Urinary bladder (tissue), 4 donors: ENCODE measurements around the gene POLR3K. TPM values are rescaled to one million over a fixed set of nuclear protein-coding genes. Genes with fewer than 3 reads are reported as not detected.
"Not testable (repeated sequence)": the region's sequence is repeated elsewhere in the genome, so short reads cannot be mapped to it uniquely, and the experiment has no call there.

Source experiments
- DNase-seq: peaks from one replicate; pipeline ENCODE4 v3.0.0-alpha.2; 2015; ENCODE audit errors: extremely low spot score
- H3K27ac ChIP-seq: one replicate; pipeline ENCODE4 v1.5.1; 2013; ENCODE audit warnings: low read depth, mild to moderate bottlenecking, moderate library complexity
- H3K36me3 ChIP-seq: one replicate; pipeline ENCODE4 v1.6.1; 2013; ENCODE audit warnings: mild to moderate bottlenecking, moderate library complexity; ENCODE audit not compliant: insufficient read depth
- H3K4me1 ChIP-seq: one replicate; pipeline ENCODE4 v1.6.1; 2013; ENCODE audit warnings: mild to moderate bottlenecking, moderate library complexity; ENCODE audit not compliant: insufficient read depth
- H3K4me3 ChIP-seq: one replicate; pipeline ENCODE4 v1.5.1; 2013; ENCODE audit warnings: low read depth, low read length
- WGBS: extraction: QIAGEN DNeasy Blood & Tissue Kit; methylation state at CpG from one replicate; pipeline ENCODE4 v1.1.7; 2013; 5-methylcytosine and 5-hydroxymethylcytosine counted together
- polyA plus RNA-seq: library from polyadenylated mRNA; stranded (reverse); fragments of 200-250 nt; gene quantifications from one replicate; pipeline ENCODE4 v1.2.3, GENCODE V29; 2013
- total RNA-seq: library from RNA; depleted of rRNA; stranded (reverse); fragments of >200 nt; gene quantifications from one replicate; pipeline ENCODE4 v1.2.3, GENCODE V29; 2014
- donor health status: healthy with polysubstance abuse.
- donor health status: healthy.

The POLR3K gene
- total and polyA plus RNA-seq, 2 donors: 3.4 to 16.8 TPM

DNA sequence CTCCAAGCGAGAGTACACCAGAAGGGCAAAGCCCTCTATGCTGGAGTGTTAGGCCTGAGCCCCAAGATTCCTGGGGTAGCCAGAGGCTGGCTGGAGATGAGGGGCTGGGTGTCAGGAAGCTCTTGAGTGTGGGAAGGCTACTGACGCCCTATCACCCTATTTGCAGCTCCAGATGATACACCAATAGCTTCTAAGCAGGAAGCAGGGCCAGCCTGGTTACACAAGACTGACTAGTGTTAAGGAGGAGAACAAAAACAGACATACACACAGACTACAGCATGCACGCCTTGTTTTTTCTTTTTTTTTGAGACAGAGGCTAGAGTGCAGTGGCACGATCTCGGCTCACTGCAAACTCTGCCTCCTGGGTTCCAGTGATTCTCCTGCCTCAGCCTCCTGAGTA is 15.9 kb downstream of the POLR3K start:
- no peak for DNase-seq
- H3K27ac ChIP-seq: no peak overlapping the region
- H3K4me1 ChIP-seq: no peaks in the 10 kb centered on the region
- no peak overlapping the region for H3K4me3 ChIP-seq
- no peaks in the 10 kb centered on the region for H3K36me3 ChIP-seq
- 90% methylated on average over 5 of the region's 5 CpGs for WGBS

DNA sequence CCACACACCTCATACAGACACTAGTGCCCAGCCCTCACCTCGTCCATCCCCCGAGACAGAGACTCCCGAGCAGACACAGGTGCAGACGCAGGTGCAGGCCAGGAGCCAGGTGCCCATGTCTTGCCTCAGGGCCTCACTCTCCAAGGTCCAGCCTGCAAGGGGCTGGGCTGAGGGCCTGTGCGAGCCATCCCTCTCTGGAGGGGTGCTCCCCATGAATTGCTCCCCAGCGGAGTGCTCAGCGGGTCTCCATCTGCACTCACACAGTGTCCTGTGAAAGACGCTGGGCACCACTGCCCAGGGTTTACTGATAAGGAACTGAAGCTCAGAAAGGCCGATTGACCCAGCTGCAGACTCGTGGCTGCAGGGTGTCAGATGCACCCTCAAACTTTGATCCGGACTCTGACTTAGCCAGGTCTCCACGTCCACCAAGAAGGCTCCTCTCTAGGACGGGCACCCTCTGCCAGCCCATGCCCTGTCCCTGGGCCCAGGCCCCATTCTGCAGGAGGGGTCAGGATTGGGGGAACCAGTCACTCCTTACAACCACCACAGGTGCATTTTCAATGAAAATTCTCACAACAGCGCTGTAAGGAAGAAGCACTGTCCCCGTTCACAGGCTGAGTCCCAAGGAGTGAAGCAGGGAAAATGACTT is 16.9 kb downstream of the POLR3K start:
- H3K27ac ChIP-seq: no peak overlapping the region
- H3K4me3 ChIP-seq: no peak overlapping the region
- no peaks in the 10 kb centered on the region for H3K36me3 ChIP-seq
- DNase-seq: no peak
- no peaks in the 10 kb centered on the region for H3K4me1 ChIP-seq
- WGBS: 89% methylated on average over 15 of the region's 15 CpGs

DNA sequence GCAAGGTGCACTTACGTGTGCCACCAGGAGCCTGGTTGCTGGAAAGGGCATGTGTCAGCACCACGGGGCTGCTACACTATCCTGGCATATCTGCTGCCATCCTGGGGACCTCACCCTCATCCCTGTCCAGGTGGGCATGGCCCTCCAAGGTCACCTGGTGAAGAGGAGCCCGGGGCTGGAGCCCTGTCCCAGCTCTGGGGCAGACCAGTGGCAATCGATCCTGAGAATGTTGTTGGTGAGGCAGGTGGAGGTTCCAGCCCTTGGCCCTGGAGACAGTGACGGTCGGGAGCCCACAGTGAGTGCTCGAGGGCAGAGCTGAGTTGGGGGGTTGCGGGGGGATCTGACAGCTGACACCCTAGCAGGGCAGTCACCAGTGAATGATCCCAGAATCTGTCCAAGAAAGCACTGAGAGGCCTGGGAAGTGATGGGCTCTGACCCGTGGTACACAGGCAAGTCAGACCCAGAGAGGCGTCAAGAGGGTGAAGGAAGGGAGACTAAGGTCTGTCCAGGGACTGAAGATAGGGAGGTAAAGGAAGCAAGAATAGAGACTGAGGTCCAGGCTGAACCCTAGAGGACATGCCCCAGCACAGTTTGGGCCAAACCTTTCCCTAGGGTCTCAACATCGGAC is 17.6 kb downstream of the POLR3K start:
- no peak overlapping the region for H3K27ac ChIP-seq

GRCh38 chr16:35011-35677 is 18.3 kb downstream of the POLR3K start:
- H3K27ac ChIP-seq: no peak overlapping the region
- no peak for DNase-seq
- H3K36me3 ChIP-seq: no peaks in the 10 kb centered on the region
- H3K4me1 ChIP-seq: no peaks in the 10 kb centered on the region
- no peak overlapping the region for H3K4me3 ChIP-seq
- 72% methylated on average over 17 of the region's 17 CpGs for WGBS

More for the DNA sequence above, 17.6 kb downstream of the POLR3K start:
- Histone ChIP-seq H3K4me1 (no peaks in the 10 kb centered on the region), H3K36me3 (no peaks in the 10 kb centered on the region), H3K4me3 (no peak overlapping the region)
- DNase-seq: no peak
- 82% methylated on average over 11 of the region's 11 CpGs for WGBS

GRCh38 chr16:34648-34987 is 18.8 kb downstream of the POLR3K start:
- 39% methylated on average over 6 of the region's 6 CpGs for WGBS
- no peaks in the 10 kb centered on the region for H3K4me1 ChIP-seq
- no peak overlapping the region for H3K27ac ChIP-seq
- H3K4me3 ChIP-seq: no peak overlapping the region
- no peak for DNase-seq
- H3K36me3 ChIP-seq: no peaks in the 10 kb centered on the region

GRCh38 chr16:33877-34647 is 19.3 kb downstream of the POLR3K start:
- no peaks in the 10 kb centered on the region for H3K36me3 ChIP-seq
- H3K4me1 ChIP-seq: no peaks in the 10 kb centered on the region
- no peak for DNase-seq
- H3K27ac ChIP-seq: no peak overlapping the region
- no peak overlapping the region for H3K4me3 ChIP-seq
- 79% methylated on average over 21 of the region's 21 CpGs for WGBS

DNA sequence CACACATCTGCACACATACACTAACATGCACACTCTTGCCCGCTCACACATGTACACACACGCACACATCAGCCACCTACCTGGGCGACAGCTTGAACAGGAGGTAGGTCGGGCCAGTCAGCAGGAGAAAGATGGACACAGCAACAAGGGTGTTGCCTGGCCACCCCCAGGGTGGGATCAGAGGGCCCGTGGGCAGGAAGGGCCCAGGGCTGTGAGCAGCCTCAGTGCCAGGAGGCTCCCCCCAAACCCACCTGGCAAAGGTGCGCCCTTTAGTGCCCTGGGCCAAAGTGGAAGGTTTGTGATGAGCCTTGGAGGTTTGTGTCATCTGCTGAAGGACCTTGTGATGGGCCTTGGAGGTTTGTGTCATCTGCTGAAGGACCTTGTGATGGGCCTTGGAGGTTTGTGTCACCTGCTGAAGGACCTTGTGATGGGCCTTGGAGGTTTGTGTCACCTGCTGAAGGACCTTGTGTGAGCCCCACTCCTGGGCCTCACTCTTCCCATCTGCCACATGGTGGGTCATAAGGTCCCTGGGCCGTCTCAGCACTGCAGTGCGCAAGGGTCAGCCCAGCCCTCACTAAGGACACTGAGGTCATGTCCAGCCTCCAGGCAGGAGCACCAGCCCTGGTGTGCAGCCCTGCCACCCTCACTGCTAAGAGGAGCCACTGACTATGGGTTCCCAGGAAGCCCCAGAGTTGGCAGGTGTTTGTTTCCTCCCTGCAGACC is 20.1 kb downstream of the POLR3K start:
- not testable (repeated sequence) for DNase-seq, H3K4me1 ChIP-seq, H3K36me3 ChIP-seq, H3K4me3 ChIP-seq, H3K27ac ChIP-seq
- WGBS: 80% methylated on average over 5 of the region's 8 CpGs

DNA sequence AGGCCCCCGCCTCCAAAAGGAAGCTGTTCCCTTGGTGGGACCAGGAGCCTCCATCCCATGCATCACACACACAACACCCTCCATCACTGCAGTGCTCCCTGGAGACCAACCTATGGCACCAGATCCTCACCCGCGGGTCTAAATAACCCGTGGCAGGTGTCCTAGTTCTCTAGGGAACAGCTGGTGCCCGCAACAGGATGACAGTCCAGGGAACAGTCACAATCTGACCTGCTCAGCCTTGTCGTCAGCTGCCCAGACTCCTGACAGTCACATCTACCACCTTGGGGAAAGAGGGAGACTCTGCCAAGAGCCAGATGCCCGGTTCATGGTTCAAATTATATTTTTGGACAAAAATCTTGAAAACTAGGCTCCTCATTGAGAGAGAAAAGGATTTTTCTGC is 22.8 kb downstream of the POLR3K start:
- WGBS: 64% methylated on average over 4 of the region's 7 CpGs
- not testable (repeated sequence) for H3K4me1 ChIP-seq, H3K4me3 ChIP-seq, H3K36me3 ChIP-seq, DNase-seq, H3K27ac ChIP-seq

DNA sequence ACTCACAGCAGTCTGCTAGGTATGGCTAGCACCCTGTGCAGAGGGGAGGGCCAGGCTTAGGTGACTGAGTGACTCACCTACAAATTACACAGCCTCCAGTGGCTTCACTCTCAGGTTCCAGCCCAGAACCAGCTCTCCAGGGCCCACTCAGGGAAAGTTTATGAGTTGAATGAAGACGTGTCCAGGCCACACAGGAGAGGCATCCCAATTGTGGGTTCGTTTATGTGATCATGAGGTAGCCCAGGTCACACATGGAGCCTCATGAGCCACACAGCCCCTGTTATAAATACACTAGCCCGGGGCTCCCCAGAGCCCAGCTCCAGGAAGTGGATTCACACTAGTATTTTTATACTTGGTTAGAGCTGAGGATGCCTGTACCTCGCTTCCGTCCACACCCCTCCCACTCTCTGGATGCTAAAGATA is 27.5 kb downstream of the POLR3K start:
- WGBS: 57% methylated on average over 2 of the region's 5 CpGs
- H3K36me3 ChIP-seq, H3K4me1 ChIP-seq, H3K4me3 ChIP-seq, H3K27ac ChIP-seq, DNase-seq: not testable (repeated sequence)

DNA sequence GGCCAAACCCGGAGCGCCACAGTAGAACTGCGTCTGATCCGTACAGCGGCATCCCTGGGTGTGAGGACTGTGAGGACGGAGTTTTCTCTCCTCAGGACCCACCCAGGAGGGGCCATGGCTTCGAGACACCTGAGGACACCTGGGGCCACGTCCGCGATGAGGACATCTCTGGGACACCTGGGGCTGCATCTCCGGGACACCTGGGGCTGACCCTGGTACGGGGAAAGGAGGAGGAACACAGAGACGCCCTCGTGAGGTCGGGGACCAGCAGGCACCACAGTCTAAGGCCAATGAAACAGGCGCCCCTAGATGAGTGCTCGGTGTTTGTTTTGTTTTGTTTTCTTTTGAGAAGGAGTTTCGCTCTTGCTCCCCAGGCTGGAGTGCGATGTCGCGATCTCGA is 29.3 kb downstream of the POLR3K start:
- WGBS: 80% methylated on average over 16 of the region's 22 CpGs
- not testable (repeated sequence) for H3K4me3 ChIP-seq, DNase-seq, H3K4me1 ChIP-seq, H3K27ac ChIP-seq, H3K36me3 ChIP-seq

DNA sequence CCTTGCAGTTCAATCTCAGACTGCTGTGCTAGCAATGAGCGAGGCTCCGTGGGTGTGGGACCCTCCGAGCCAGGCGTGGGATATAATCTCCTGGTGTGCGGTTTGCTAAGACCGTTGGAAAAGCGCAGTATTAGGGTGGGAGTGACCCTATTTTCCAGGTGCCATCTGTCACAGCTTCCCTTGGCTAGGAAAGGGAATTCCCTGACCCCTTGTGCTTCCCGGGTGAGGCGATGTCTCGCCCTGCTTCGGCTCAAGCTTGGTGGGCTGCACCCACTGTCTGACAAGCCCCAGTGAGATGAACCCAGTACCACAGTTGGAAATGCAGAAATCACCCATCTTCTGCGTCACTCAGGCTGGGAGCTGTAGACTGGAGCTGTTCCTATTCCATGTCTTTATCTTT is 32.5 kb downstream of the POLR3K start:
- H3K4me1 ChIP-seq, DNase-seq, H3K27ac ChIP-seq, H3K36me3 ChIP-seq, H3K4me3 ChIP-seq: not testable (repeated sequence)
- 87% methylated on average over 12 of the region's 12 CpGs for WGBS

DNA sequence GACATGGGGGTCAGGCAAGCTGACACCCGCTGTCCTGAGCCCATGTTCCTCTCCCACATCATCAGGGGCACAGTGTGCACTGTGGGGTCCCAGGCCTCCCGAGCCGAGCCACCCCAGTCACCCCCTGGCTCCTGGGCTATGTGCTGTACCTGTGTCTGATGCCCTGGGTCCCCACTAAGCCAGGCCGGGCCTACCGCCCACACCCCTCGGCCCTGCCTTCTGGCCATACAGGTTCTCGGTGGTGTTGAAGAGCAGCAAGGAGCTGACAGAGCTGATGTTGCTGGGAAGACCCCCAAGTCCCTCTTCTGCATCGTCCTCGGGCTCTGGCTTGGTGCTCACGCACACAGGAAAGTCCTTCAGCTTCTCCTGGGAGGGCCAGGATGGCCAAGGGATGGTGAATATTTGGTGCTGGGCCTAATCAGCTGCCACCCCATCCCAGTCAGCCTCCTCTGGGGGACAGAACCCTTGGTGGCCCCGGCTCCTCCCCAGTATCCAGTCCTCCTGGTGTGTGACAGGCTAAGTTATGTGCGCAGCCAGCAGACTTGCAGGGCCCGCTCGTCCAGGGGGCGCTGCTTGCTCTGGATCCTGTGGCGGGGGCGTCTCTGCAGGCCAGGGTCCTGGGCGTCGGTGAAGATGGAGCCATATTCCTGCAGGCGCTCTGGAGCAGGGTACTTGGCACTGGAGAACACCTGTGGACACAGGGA is 36.2 kb downstream of the POLR3K start:
- not testable (repeated sequence) for H3K4me3 ChIP-seq, H3K27ac ChIP-seq, DNase-seq, H3K4me1 ChIP-seq, H3K36me3 ChIP-seq
- 93% methylated on average over 19 of the region's 20 CpGs for WGBS

- 34% methylated on average over 10 of the region's 27 CpGs for WGBS
- H3K4me3 ChIP-seq, H3K36me3 ChIP-seq, DNase-seq, H3K4me1 ChIP-seq, H3K27ac ChIP-seq: not testable (repeated sequence)
Observed at GRCh38 chr16:10772-11171, 42.6 kb downstream of the POLR3K start.
